SU-DHL-6 (cell line): ENCODE data around the gene MINDY3.
"Not testable (repeated sequence)": the region's sequence is repeated elsewhere in the genome, so short reads cannot be mapped to it uniquely, and the experiment has no call there.

Experiments
- H2AFZ ChIP-seq: fragments of 200-600 bp; sonication (generic); 2 replicates; pipeline ENCODE4 v1.6.1; 2014; ENCODE audit warnings: low read depth, mild to moderate bottlenecking, moderate library complexity, mixed read lengths, antibody characterized with exemption, low read length; ENCODE audit not compliant: severe bottlenecking
- H3F3A ChIP-seq: fragments of 200-600 bp; shearing (Covaris generic); 2 replicates; pipeline ENCODE4 v1.6.0; 2016; ENCODE audit warnings: antibody characterized with exemption, mild to moderate bottlenecking; ENCODE audit not compliant: insufficient read depth
- H3K27ac ChIP-seq: fragments of 200-600 bp; sonication (generic); 2 replicates; pipeline ENCODE4 v1.5.1; 2016; ENCODE audit warnings: low read depth, mild to moderate bottlenecking, low read length, moderate library complexity, mixed read lengths
- H3K27me3 ChIP-seq: fragments of 200-600 bp; sonication (generic), shearing (Covaris generic); 2 replicates; pipeline ENCODE4 v1.6.0; 2014; ENCODE audit warnings: mild to moderate bottlenecking, low read length
- H3K36me3 ChIP-seq: fragments of 200-600 bp; sonication (generic); 2 replicates; pipeline ENCODE4 v1.6.1; 2014; ENCODE audit warnings: mild to moderate bottlenecking, low read length, mixed read lengths
- H3K4me2 ChIP-seq: fragments of 300-600, 200-600 bp; shearing (Covaris generic), sonication (generic); 2 replicates; pipeline ENCODE4 v1.6.0; 2014; ENCODE audit warnings: low read length, low read depth, mild to moderate bottlenecking; ENCODE audit not compliant: poor library complexity, severe bottlenecking
- H3K4me3 ChIP-seq: fragments of 200-600 bp; sonication (generic); 2 replicates; pipeline ENCODE4 v1.5.1; 2014; ENCODE audit warnings: antibody characterized with exemption, low read length, mild to moderate bottlenecking, mixed read lengths; ENCODE audit not compliant: insufficient read depth, poor library complexity, severe bottlenecking
- H3K79me2 ChIP-seq: fragments of 200-600 bp; sonication (generic); 2 replicates; pipeline ENCODE4 v1.6.1; 2014; ENCODE audit warnings: mild to moderate bottlenecking, low read length, moderate library complexity; ENCODE audit not compliant: insufficient read depth
- H3K9ac ChIP-seq: fragments of 200-600 bp; sonication (generic); 2 replicates; pipeline ENCODE4 v1.7.0; 2014; ENCODE audit warnings: mild to moderate bottlenecking, low read length
- H3K9me2 ChIP-seq: fragments of 200-600 bp; sonication (generic); replicated peaks from 2 replicates; pipeline ENCODE4 v1.6.1; 2014; ENCODE audit warnings: low read length; ENCODE audit not compliant: insufficient read depth
- H3K9me3 ChIP-seq: fragments of 200-600 bp; sonication (generic); 2 replicates; pipeline ENCODE4 v1.6.1; 2014; ENCODE audit warnings: low read length, mixed read lengths; ENCODE audit not compliant: insufficient read depth
- H4K20me1 ChIP-seq: fragments of 200-600 bp; sonication (generic); 2 replicates; pipeline ENCODE4 v1.6.1; 2014; ENCODE audit warnings: low read depth, mild to moderate bottlenecking, antibody characterized with exemption, low read length, moderate library complexity, mixed read lengths
- CTCF ChIP-seq: fragments of 200-600 bp; sonication (generic); IDR thresholded peaks from one replicate; pipeline ENCODE4 v1.5.1; 2017; ENCODE audit warnings: antibody characterized with exemption, mild to moderate bottlenecking, low read length, moderate library complexity; ENCODE audit not compliant: insufficient read depth, poor library complexity, severe bottlenecking
- EZH2phosphoT487 ChIP-seq: fragments of 200-600 bp; sonication (generic), shearing (Covaris generic); conservative IDR thresholded peaks from 2 replicates; pipeline ENCODE4 v1.6.1; 2018; ENCODE audit warnings: mild to moderate bottlenecking, antibody characterized with exemption, low read length, moderate library complexity, mixed read lengths

The MINDY3 gene

GRCh38 chr10:15852111-15852557, 8.2 kb downstream of the MINDY3 start:
- peaks cover 17% of the 10 kb centered on the region; the same call in 1 of the 2 replicates for H3K9me3 ChIP-seq
- no peak overlapping the region for H2AFZ ChIP-seq
- peaks cover 89% of the 10 kb centered on the region for H3K79me2 ChIP-seq

GRCh38 chr10:15850337-15850978, 9.8 kb downstream of the MINDY3 start:
- H4K20me1 ChIP-seq, H3K9ac ChIP-seq, H3K4me2 ChIP-seq, H3K27me3 ChIP-seq, H3K4me3 ChIP-seq, H2AFZ ChIP-seq, H3K9me2 ChIP-seq, H3F3A ChIP-seq, H3K27ac ChIP-seq: not testable (repeated sequence)
- Histone ChIP-seq H3K79me2 (peaks cover 84% of the 10 kb centered on the region), H3K36me3 (peaks cover 36% of the 10 kb centered on the region), H3K9me3 (peaks cover 17% of the 10 kb centered on the region; the same call in 1 of the 2 replicates)

More at GRCh38 chr10:15852111-15852557, 8.2 kb downstream of the MINDY3 start:
- TF ChIP-seq EZH2phosphoT487 (no peak), CTCF (no peak)
- Histone ChIP-seq H4K20me1 (no peaks in the 10 kb centered on the region), H3K27ac (no peak overlapping the region), H3K4me3 (no peak overlapping the region), H3K27me3 (no peaks in the 10 kb centered on the region), H3K9ac (no peak overlapping the region), H3F3A (0 out of 2 replicates have a peak, but pooled peaks cover 4% of the 10 kb centered on the region), H3K9me2 (no peaks in the 10 kb centered on the region), H3K4me2 (no peak overlapping the region), H3K36me3 (peaks cover 35% of the 10 kb centered on the region)

- H3K9me3 ChIP-seq = peaks cover 17% of the 10 kb centered on the region; the same call in 1 of the 2 replicates
- peaks cover 72% of the 10 kb centered on the region for H3K79me2 ChIP-seq
- H4K20me1 ChIP-seq = no peaks in the 10 kb centered on the region
- H3K9ac ChIP-seq = no peak overlapping the region
- H3K27me3 ChIP-seq = no peaks in the 10 kb centered on the region
- H3F3A ChIP-seq = 0 out of 2 replicates have a peak, but pooled peaks cover 4% of the 10 kb centered on the region
- H3K4me3 ChIP-seq = no peak overlapping the region
- H3K4me2 ChIP-seq = no peak overlapping the region
- H3K36me3 ChIP-seq = peaks cover 36% of the 10 kb centered on the region
- no peak overlapping the region for H2AFZ ChIP-seq
- H3K27ac ChIP-seq = no peak overlapping the region
- H3K9me2 ChIP-seq = no peaks in the 10 kb centered on the region
- no peak for TF ChIP-seq CTCF
- TF ChIP-seq EZH2phosphoT487 = no peak
Observed at GRCh38 chr10:15849316-15849715, 11.0 kb downstream of the MINDY3 start.

GRCh38 chr10:15847481-15847880, 12.8 kb downstream of the MINDY3 start:
- Histone ChIP-seq H3K4me2 (no peak overlapping the region), H3K4me3 (no peak overlapping the region), H3K27me3 (no peaks in the 10 kb centered on the region), H3K36me3 (peaks cover 22% of the 10 kb centered on the region), H3F3A (0 out of 2 replicates have a peak, but pooled peaks cover 4% of the 10 kb centered on the region), H3K27ac (no peak overlapping the region), H3K9me3 (peaks cover 17% of the 10 kb centered on the region; the same call in 1 of the 2 replicates), H3K9me2 (no peaks in the 10 kb centered on the region), H3K9ac (no peak overlapping the region), H4K20me1 (no peaks in the 10 kb centered on the region), H2AFZ (no peak overlapping the region), H3K79me2 (peaks cover 54% of the 10 kb centered on the region)
- no peak for TF ChIP-seq CTCF
- TF ChIP-seq EZH2phosphoT487 = no peak
